Activated naive CD8-positive, alpha-beta T cell treated with anti-CD3 and anti-CD28 coated beads for 36 hours (primary cell): ENCODE measurements around the gene AMBRA1. TPM values are rescaled to one million over a fixed set of nuclear protein-coding genes. Genes with fewer than 3 reads are reported as not detected.

ENCODE experiments used
- DNase-seq: peaks from one replicate; pipeline ENCODE4 v3.0.0; 2021
- H3K27ac Mint-ChIP-seq: one replicate; pipeline ENCODE4 v1.8.0; 2022; ENCODE audit warnings: mild to moderate bottlenecking, moderate library complexity, mixed read lengths
- H3K27me3 Mint-ChIP-seq: one replicate; pipeline ENCODE4 v1.8.0; 2022; ENCODE audit warnings: mild to moderate bottlenecking, mixed read lengths
- H3K36me3 Mint-ChIP-seq: one replicate; pipeline ENCODE4 v1.8.0; 2021; ENCODE audit warnings: mild to moderate bottlenecking, mixed read lengths
- H3K4me1 Mint-ChIP-seq: one replicate; pipeline ENCODE4 v1.8.0; 2021; ENCODE audit warnings: mixed read lengths
- H3K4me3 Mint-ChIP-seq: one replicate; pipeline ENCODE4 v1.8.0; 2022; ENCODE audit warnings: mild to moderate bottlenecking, moderate library complexity, mixed read lengths
- H3K9me3 Mint-ChIP-seq: one replicate; pipeline ENCODE4 v1.8.0; 2022; ENCODE audit warnings: mixed read lengths
- total RNA-seq, 2 experiments: library from RNA; stranded (reverse); gene quantifications; one replicate each; pipeline ENCODE4 v1.2.3, GENCODE V29; 2021

Gene AMBRA1
- 10 to 100 TPM; 24.6 to 27.2 TPM for total RNA-seq

- H3K27ac Mint-ChIP-seq: peak within 1 kb of the TSS; percentile 91
- peak; percentile 85 for DNase-seq
- no peaks in the 10 kb centered on the region for H3K9me3 Mint-ChIP-seq
- peaks cover 35% of the 10 kb centered on the region for H3K4me1 Mint-ChIP-seq
- H3K36me3 Mint-ChIP-seq: peaks cover 10% of the 10 kb centered on the region
- no peaks in the 10 kb centered on the region for H3K27me3 Mint-ChIP-seq
- peak within 1 kb of the TSS; percentile 99 for H3K4me3 Mint-ChIP-seq
These were observed at the start of gene AMBRA1 for GRCh38 chr11:46593550-46594373. AMBRA1 (minus strand) TSS chr11:46594023; CDS start chr11:46548380, 45,643 bp downstream.

- H3K4me3 Mint-ChIP-seq: no peak overlapping the region
- no peak for DNase-seq
- H3K4me1 Mint-ChIP-seq: peaks cover 13% of the 10 kb centered on the region
- no peaks in the 10 kb centered on the region for H3K27me3 Mint-ChIP-seq
- peaks cover 3% of the 10 kb centered on the region for H3K9me3 Mint-ChIP-seq
- no peak overlapping the region for H3K27ac Mint-ChIP-seq
- peaks cover 32% of the 10 kb centered on the region for H3K36me3 Mint-ChIP-seq
These were observed 49.7 kb upstream of the AMBRA1 start for GRCh38 chr11:46643531-46643930.

- H3K4me1 Mint-ChIP-seq: peaks cover 13% of the 10 kb centered on the region
- no peak overlapping the region for H3K4me3 Mint-ChIP-seq
- peaks cover 3% of the 10 kb centered on the region for H3K9me3 Mint-ChIP-seq
- H3K27me3 Mint-ChIP-seq: no peaks in the 10 kb centered on the region
- peak overlapping the region; percentile 3 for H3K27ac Mint-ChIP-seq
- DNase-seq: no peak
- H3K36me3 Mint-ChIP-seq: peaks cover 32% of the 10 kb centered on the region
These were observed 49.0 kb upstream of the AMBRA1 start for GRCh38 chr11:46642627-46643335.

- DNase-seq: no peak
- Mint-ChIP-seq H3K27me3 (no peaks in the 10 kb centered on the region), H3K9me3 (peaks cover 3% of the 10 kb centered on the region), H3K36me3 (peaks cover 32% of the 10 kb centered on the region), H3K4me1 (peaks cover 13% of the 10 kb centered on the region), H3K4me3 (no peak overlapping the region), H3K27ac (no peak overlapping the region)
These were observed 47.8 kb upstream of the AMBRA1 start for GRCh38 chr11:46641639-46642038.

- Mint-ChIP-seq H3K4me3 (no peak overlapping the region), H3K9me3 (peaks cover 3% of the 10 kb centered on the region), H3K27me3 (no peaks in the 10 kb centered on the region), H3K27ac (no peak overlapping the region), H3K4me1 (peaks cover 13% of the 10 kb centered on the region), H3K36me3 (peaks cover 32% of the 10 kb centered on the region)
- DNase-seq: no peak
These were observed 46.4 kb upstream of the AMBRA1 start for GRCh38 chr11:46640036-46640788.

GRCh38 chr11:46639197-46639839 is 45.5 kb upstream of the AMBRA1 start:
- no peak overlapping the region for H3K4me3 Mint-ChIP-seq
- peaks cover 13% of the 10 kb centered on the region for H3K4me1 Mint-ChIP-seq
- peaks cover 31% of the 10 kb centered on the region for H3K36me3 Mint-ChIP-seq
- H3K9me3 Mint-ChIP-seq: peaks cover 3% of the 10 kb centered on the region
- H3K27ac Mint-ChIP-seq: no peak overlapping the region
- H3K27me3 Mint-ChIP-seq: no peaks in the 10 kb centered on the region
- DNase-seq: no peak

GRCh38 chr11:46637546-46637945 is 43.7 kb upstream of the AMBRA1 start:
- Mint-ChIP-seq H3K9me3 (peaks cover 3% of the 10 kb centered on the region), H3K4me3 (no peak overlapping the region), H3K27ac (no peak overlapping the region), H3K27me3 (no peaks in the 10 kb centered on the region), H3K4me1 (peaks cover 8% of the 10 kb centered on the region), H3K36me3 (peaks cover 21% of the 10 kb centered on the region)
- DNase-seq: no peak

- no peak overlapping the region for H3K4me3 Mint-ChIP-seq
- no peaks in the 10 kb centered on the region for H3K27me3 Mint-ChIP-seq
- H3K9me3 Mint-ChIP-seq: peaks cover 2% of the 10 kb centered on the region
- no peak overlapping the region for H3K27ac Mint-ChIP-seq
- peaks cover 7% of the 10 kb centered on the region for H3K4me1 Mint-ChIP-seq
- H3K36me3 Mint-ChIP-seq: peaks cover 14% of the 10 kb centered on the region
- no peak for DNase-seq
These were observed 41.8 kb upstream of the AMBRA1 start for GRCh38 chr11:46635557-46636139.

- no peak for DNase-seq
- Mint-ChIP-seq H3K4me3 (no peak overlapping the region), H3K27ac (no peak overlapping the region), H3K4me1 (peaks cover 5% of the 10 kb centered on the region), H3K36me3 (peaks cover 5% of the 10 kb centered on the region), H3K9me3 (no peaks in the 10 kb centered on the region), H3K27me3 (no peaks in the 10 kb centered on the region)
These were observed 39.7 kb upstream of the AMBRA1 start for GRCh38 chr11:46633291-46634217.

GRCh38 chr11:46632502-46632901 is 38.7 kb upstream of the AMBRA1 start:
- H3K36me3 Mint-ChIP-seq: peaks cover 5% of the 10 kb centered on the region
- peaks cover 5% of the 10 kb centered on the region for H3K4me1 Mint-ChIP-seq
- no peaks in the 10 kb centered on the region for H3K27me3 Mint-ChIP-seq
- no peaks in the 10 kb centered on the region for H3K9me3 Mint-ChIP-seq
- peak overlapping the region; percentile 40 for H3K27ac Mint-ChIP-seq
- no peak overlapping the region for H3K4me3 Mint-ChIP-seq
- no peak for DNase-seq

- H3K4me3 Mint-ChIP-seq: no peak overlapping the region
- H3K9me3 Mint-ChIP-seq: no peaks in the 10 kb centered on the region
- H3K27ac Mint-ChIP-seq: no peak overlapping the region
- H3K4me1 Mint-ChIP-seq: peaks cover 5% of the 10 kb centered on the region
- DNase-seq: no peak
- H3K36me3 Mint-ChIP-seq: peaks cover 5% of the 10 kb centered on the region
- no peaks in the 10 kb centered on the region for H3K27me3 Mint-ChIP-seq
These were observed 37.9 kb upstream of the AMBRA1 start for GRCh38 chr11:46631676-46632075.

- Mint-ChIP-seq H3K36me3 (peaks cover 3% of the 10 kb centered on the region), H3K4me1 (peaks cover 5% of the 10 kb centered on the region), H3K27me3 (no peaks in the 10 kb centered on the region), H3K9me3 (no peaks in the 10 kb centered on the region), H3K4me3 (no peak overlapping the region), H3K27ac (no peak overlapping the region)
- no peak for DNase-seq
These were observed 36.4 kb upstream of the AMBRA1 start for GRCh38 chr11:46630237-46630636.

GRCh38 chr11:46628961-46629360 is 35.1 kb upstream of the AMBRA1 start:
- Mint-ChIP-seq H3K36me3 (peaks cover 10% of the 10 kb centered on the region), H3K9me3 (no peaks in the 10 kb centered on the region), H3K4me1 (peaks cover 7% of the 10 kb centered on the region), H3K4me3 (no peak overlapping the region), H3K27me3 (no peaks in the 10 kb centered on the region), H3K27ac (no peak overlapping the region)
- no peak for DNase-seq
